A549 (cell line): Measurements from ENCODE around the gene XRCC2. TPM values are rescaled to one million over a fixed set of nuclear protein-coding genes. Genes with fewer than 3 reads are reported as not detected.
A peak's percentile ranks its signal among the peaks of the same experiment; 100 is the strongest.

ENCODE experiments used
- ATAC-seq, 2 experiments: fragments of 200-7000 bp in 1 of 2; fragments of >200 bp in 1 of 2; cut with Nextera tagmentation in 1 of 2; cut with Tn5 transposase in 1 of 2; 3 replicates each; pipeline versions ENCODE4 v1.8.0 to v1.9.1; 2018 to 2020; ENCODE audit warnings: mild to moderate bottlenecking in 1 of 2, moderate library complexity in 1 of 2
- CTCF ChIA-PET: fragments of 300-600 bp; sonication (Branson Sonifier 250); formaldehyde crosslinking; extraction: SDS; loops from one replicate; lab custom pipeline; 2021; ENCODE audit warnings: antibody characterized with exemption, inconsistent platforms; lab: Yijun Ruan, JAX
- POLR2A ChIA-PET: fragments of 350-600 bp; formaldehyde crosslinking; extraction: SDS; loops from one replicate; lab custom pipeline; 2021; ENCODE audit warnings: antibody characterized with exemption, inconsistent platforms; lab: Yijun Ruan, JAX
- DNase-seq, 2 experiments: peaks; one replicate each; pipeline versions ENCODE4 v3.0.0 to v3.0.0-alpha.2; 2011 to 2016; ENCODE audit warnings: low read depth in 1 of 2, low spot score in 1 of 2
- FAIRE-seq: peaks from 2 replicates; lab custom pipeline; 2011; peaks lifted over from hg19 to GRCh38; lab: Jason Lieb, UNC
- H3K27ac ChIP-seq, 2 experiments: fragments of >200 bp; sonication (Bioruptor Twin); formaldehyde crosslinking; 3 replicates each; pipeline ENCODE4 v1.5.1; 2016 to 2017
- H3K4me1 ChIP-seq: fragments of >200 bp; sonication (Bioruptor Twin); formaldehyde crosslinking; 3 replicates; pipeline ENCODE4 v1.6.1; 2016
- H3K4me2 ChIP-seq: fragments of >200 bp; sonication (Bioruptor Twin); formaldehyde crosslinking; 3 replicates; pipeline ENCODE4 v1.6.1; 2016
- H3K4me3 ChIP-seq: fragments of >200 bp; sonication (Bioruptor Twin); formaldehyde crosslinking; 3 replicates; pipeline ENCODE4 v1.5.1; 2016
- H3K9me3 ChIP-seq: fragments of >200 bp; sonication (Bioruptor Twin); formaldehyde crosslinking; 3 replicates; pipeline ENCODE4 v1.6.1; 2016
- ATOH8 ChIP-seq: fragments of 250-450 bp; sonication (Bioruptor Pico); IDR thresholded peaks from 2 replicates; pipeline ENCODE4 v1.5.0; 2020; ENCODE audit warnings: low read depth, mild to moderate bottlenecking, moderate library complexity
- BCL3 ChIP-seq: fragments of >200 bp; sonication (Bioruptor Twin); formaldehyde crosslinking; IDR thresholded peaks from 3 replicates; pipeline ENCODE4 v1.6.1; 2016
- CBX2 ChIP-seq: fragments of 200-600 bp; sonication (generic); IDR thresholded peaks from 2 replicates; pipeline ENCODE4 v1.6.1; 2016; ENCODE audit warnings: low read depth, mild to moderate bottlenecking, borderline replicate concordance
- CBX8 ChIP-seq: fragments of 200-600 bp; sonication (generic); IDR thresholded peaks from 2 replicates; pipeline ENCODE4 v1.6.1; 2016
- CEBPB ChIP-seq, 2 experiments: fragments of >200 bp in 1 of 2; sonication (Bioruptor Twin) in 1 of 2; formaldehyde crosslinking in 1 of 2; IDR thresholded peaks; 2 replicates each; pipeline ENCODE4 v1.6.1; 2012 to 2016
- E2F6 ChIP-seq: IDR thresholded peaks from 2 replicates; pipeline ENCODE4 v1.6.1; 2012; ENCODE audit warnings: low read depth, borderline replicate concordance
- EHF ChIP-seq: fragments of 250-450 bp; sonication (Bioruptor Pico); IDR thresholded peaks from 2 replicates; pipeline ENCODE4 v1.5.0; 2020; ENCODE audit warnings: mild to moderate bottlenecking
- EHMT2 ChIP-seq: fragments of 200-600 bp; sonication (generic); IDR thresholded peaks from 2 replicates; pipeline ENCODE4 v1.6.1; 2016; ENCODE audit warnings: antibody characterized with exemption, low read depth, mild to moderate bottlenecking, moderate library complexity
- ELK1 ChIP-seq: fragments of 150-350 bp; IDR thresholded peaks from 2 replicates; pipeline ENCODE4 v1.6.1; 2014; ENCODE audit warnings: low read depth, mild to moderate bottlenecking, low read length
- EP300 ChIP-seq, 2 experiments: fragments of >200 bp; sonication (Bioruptor Twin); formaldehyde crosslinking; IDR thresholded peaks; 2 replicates in 1 of 2; 3 replicates in 1 of 2; pipeline ENCODE4 v1.6.1; 2016 to 2017
- FOSB ChIP-seq: fragments of 250-450 bp; sonication (Bioruptor Pico); IDR thresholded peaks from 2 replicates; pipeline ENCODE4 v1.5.0; 2020; ENCODE audit warnings: mild to moderate bottlenecking, moderate library complexity
- FOSL2 ChIP-seq, 2 experiments: fragments of 450-650 bp in 1 of 2; fragments of >200 bp in 1 of 2; sonication (Bioruptor Twin) in 1 of 2; formaldehyde crosslinking; IDR thresholded peaks; 2 replicates each; pipeline versions ENCODE4 v1.5.0 to v1.6.1; 2016 to 2020; ENCODE audit warnings: mild to moderate bottlenecking in 1 of 2, moderate library complexity in 1 of 2
- GATA3 ChIP-seq: IDR thresholded peaks from 2 replicates; pipeline ENCODE4 v1.6.1; 2012; ENCODE audit warnings: borderline replicate concordance
- HDAC2 ChIP-seq: fragments of 200-600 bp; sonication (generic); IDR thresholded peaks from 2 replicates; pipeline ENCODE4 v1.6.1; 2016
- HMGXB4 ChIP-seq: fragments of 250-450 bp; sonication (Bioruptor Pico); IDR thresholded peaks from 2 replicates; pipeline ENCODE4 v1.5.0; 2021; ENCODE audit warnings: mild to moderate bottlenecking, moderate library complexity, borderline replicate concordance
- HOXA7 ChIP-seq: fragments of 250-450 bp; sonication (Bioruptor Pico); IDR thresholded peaks from 2 replicates; pipeline ENCODE4 v1.5.0; 2020; ENCODE audit warnings: mild to moderate bottlenecking, moderate library complexity
- JUN ChIP-seq, 2 experiments: fragments of >200 bp; sonication (Bioruptor Twin); formaldehyde crosslinking; IDR thresholded peaks; 2 replicates in 1 of 2; 3 replicates in 1 of 2; pipeline ENCODE4 v1.6.1; 2016 to 2017
- KDM1A ChIP-seq: fragments of 200-600 bp; sonication (generic); IDR thresholded peaks from 2 replicates; pipeline ENCODE4 v1.6.1; 2016; ENCODE audit warnings: low read depth, mild to moderate bottlenecking
- NFE2L2 ChIP-seq: fragments of 150-350 bp; conservative IDR thresholded peaks from 2 replicates; pipeline ENCODE4 v1.6.1; 2014; ENCODE audit warnings: low read length
- NPAS2 ChIP-seq: fragments of 250-450 bp; sonication (Bioruptor Pico); IDR thresholded peaks from 2 replicates; pipeline ENCODE4 v1.8.0; 2022; ENCODE audit warnings: mild to moderate bottlenecking, moderate library complexity, borderline replicate concordance
- RAD21 ChIP-seq, 2 experiments: fragments of >200 bp in 1 of 2; sonication (Bioruptor Twin) in 1 of 2; formaldehyde crosslinking in 1 of 2; IDR thresholded peaks in 1 of 2; conservative IDR thresholded peaks in 1 of 2; 2 replicates in 1 of 2; 3 replicates in 1 of 2; pipeline ENCODE4 v1.6.1; 2012 to 2018; ENCODE audit warnings: inconsistent platforms in 1 of 2
- RARB ChIP-seq: fragments of 250-450 bp; sonication (Bioruptor Pico); IDR thresholded peaks from 2 replicates; pipeline ENCODE4 v1.8.0; 2021; ENCODE audit warnings: mild to moderate bottlenecking, moderate library complexity
- RCOR1 ChIP-seq: fragments of 150-350 bp; IDR thresholded peaks from 2 replicates; pipeline ENCODE4 v1.6.1; 2014; ENCODE audit warnings: antibody characterized with exemption, low read length, low read depth
- REST ChIP-seq: fragments of 200-600 bp; sonication (generic); IDR thresholded peaks from 2 replicates; pipeline ENCODE4 v1.6.1; 2016; ENCODE audit warnings: antibody characterized with exemption, mild to moderate bottlenecking, moderate library complexity
- SMC3 ChIP-seq: fragments of >200 bp; sonication (Bioruptor Twin); formaldehyde crosslinking; IDR thresholded peaks from 3 replicates; pipeline ENCODE4 v1.6.1; 2018; ENCODE audit warnings: inconsistent platforms
- TFCP2L1 ChIP-seq: fragments of 250-450 bp; sonication (Bioruptor Pico); IDR thresholded peaks from 2 replicates; pipeline ENCODE4 v1.5.0; 2021; ENCODE audit warnings: mild to moderate bottlenecking
- ZFP36 ChIP-seq: fragments of 450-650 bp; IDR thresholded peaks from 2 replicates; pipeline ENCODE4 v1.6.1; 2014; ENCODE audit warnings: borderline replicate concordance; ENCODE audit not compliant: partially characterized antibody
- ZSCAN20 ChIP-seq: fragments of 250-450 bp; sonication (Bioruptor Pico); IDR thresholded peaks from 2 replicates; pipeline ENCODE4 v1.8.0; 2022; ENCODE audit warnings: mild to moderate bottlenecking, moderate library complexity
- WGBS: methylation state at CpG from one replicate; pipeline ENCODE4 v1.1.6; 2017; ENCODE audit errors: missing lambda C conversion rate; 5-methylcytosine and 5-hydroxymethylcytosine counted together
- polyA minus RNA-seq: library from RNA; depleted of rRNA, polyadenylated mRNA; stranded (reverse); fragments of >200 nt; gene quantifications from 2 replicates; pipeline ENCODE4 v1.2.3, GENCODE V29; 2011; rRNA and poly(A)+ RNA removed
- polyA plus RNA-seq, 4 experiments: library from polyadenylated mRNA; depleted of rRNA in 3 of 4; stranded (reverse); fragments of >200 nt; fragmentation: RNase III in 1 of 4; extraction: RNeasy Plus Mini Kit Qiagen cat#74134 plus additional on column Dnase treatment in 1 of 4; gene quantifications; 2 replicates in 3 of 4; 3 replicates in 1 of 4; pipeline ENCODE4 v1.2.3, GENCODE V29; 2011 to 2017

XRCC2 gene
- polyA plus RNA-seq (2011; rRNA removed), result 10.1 and 13.1 TPM in 2 replicates
- polyA plus RNA-seq (2012; cell fraction: cytosol; rRNA removed), result 5.0 and 5.1 TPM in 2 replicates
- polyA plus RNA-seq (2012; cell fraction: nucleus; rRNA removed), result 7.1 and 8.9 TPM in 2 replicates
- polyA plus RNA-seq (2017; fragmentation: RNase III; extraction: RNeasy Plus Mini Kit Qiagen cat#74134 plus additional on column Dnase treatment), result 12.2 to 14.3 TPM (median 12.3 TPM) in 3 replicates
- polyA minus RNA-seq, result 4.1 and 4.4 TPM in 2 replicates

GRCh38 chr7:152675759-152676636 lies at the start of gene XRCC2:
TSS of gene XRCC2 (minus strand) at chr7:152676141. CDS start at chr7:152676079, 62 bp downstream.
- Histone ChIP-seq H3K4me3 (peak within 1 kb of the TSS; percentile 82), H3K4me1 (0 out of 3 replicates have a peak, but pooled peaks cover 4% of the 10 kb centered on the region), H3K27ac (peak within 1 kb of the TSS; percentile 85 to 86), H3K4me2 (peak within 1 kb of the TSS; percentile 96), H3K9me3 (no peaks in the 10 kb centered on the region)
- ChIA-PET CTCF (interaction anchor here (1.4 kb wide), 1 partner anchor 340 kb away, joined by 3 read pairs; no protein-coding TSS in a partner anchor), POLR2A (interaction anchor here (0.9 kb wide), 1 partner anchor 85 kb away, joined by 3 read pairs; no protein-coding TSS in a partner anchor)
- DNase-seq, result peak; percentile 93 to 97
- 2% methylated on average over 45 of the region's 63 CpGs for WGBS
- ATAC-seq, result peak; percentile 95 to 98
- no peak for FAIRE-seq
- TF ChIP-seq FOSB (CRISPR knock-in tag), result no peak
- 0 out of 4 replicates have a peak, but pooled peaks have one; percentile 25 to 34 for TF ChIP-seq CEBPB (IDR thresholded peaks at IDR 0.05)
- no peak for TF ChIP-seq EHF (CRISPR knock-in tag)
- TF ChIP-seq RCOR1, result no peak
- TF ChIP-seq TFCP2L1 (CRISPR knock-in tag), result no peak
- no peak for TF ChIP-seq EP300 (IDR thresholded peaks at IDR 0.05)
- TF ChIP-seq FOSL2 (IDR thresholded peaks at IDR 0.05), result no peak
- 0 out of 2 replicates have a peak, but pooled peaks have one; percentile 11 for TF ChIP-seq FOSL2 (CRISPR knock-in tag; IDR thresholded peaks at IDR 0.05)
- TF ChIP-seq E2F6, result peak; percentile 99
- no peak for TF ChIP-seq CBX2
- no peak for TF ChIP-seq RAD21 (conservative IDR thresholded peaks at IDR 0.05 in 1 of 2, IDR thresholded peaks at IDR 0.05 in 1 of 2)
- TF ChIP-seq CBX8, result no peak
- TF ChIP-seq BCL3, result peak; percentile 86; the same call in 1 of the 3 replicates
- no peak for TF ChIP-seq ZFP36
- no peak for TF ChIP-seq RARB (CRISPR knock-in tag)
- TF ChIP-seq SMC3, result no peak; the same call in 2 of the 3 replicates
- TF ChIP-seq HMGXB4 (CRISPR knock-in tag), result no peak
- TF ChIP-seq JUN (IDR thresholded peaks at IDR 0.05), result peak; percentile 81 to 90; a peak in 4 of 5 replicates
- peak; percentile 8; the same call in 1 of the 2 replicates for TF ChIP-seq GATA3
- no peak for TF ChIP-seq EHMT2
- TF ChIP-seq ATOH8 (CRISPR knock-in tag), result no peak
- TF ChIP-seq KDM1A, result no peak
- TF ChIP-seq ZSCAN20 (CRISPR knock-in tag), result no peak
- peak; percentile 89; the same call in 1 of the 2 replicates for TF ChIP-seq HDAC2
- TF ChIP-seq REST, result no peak
- TF ChIP-seq NFE2L2, result no peak
- no peak for TF ChIP-seq HOXA7 (CRISPR knock-in tag)
- no peak for TF ChIP-seq ELK1
- TF ChIP-seq NPAS2 (CRISPR knock-in tag), result no peak
